GM23338 (cell line): ENCODE data around the gene ICA1L. TPM values are rescaled to one million over a fixed set of nuclear protein-coding genes. Genes with fewer than 3 reads are reported as not detected.

Source experiments
- ATAC-seq: fragments of 200-7000 bp; cut with Tn5 transposase; 3 replicates; pipeline ENCODE4 v1.9.1; 2020
- DNase-seq: peaks from one replicate; pipeline ENCODE4 v3.0.0-alpha.2; 2015; ENCODE audit warnings: low spot score
- H2AFZ ChIP-seq: fragments of 200-600 bp; sonication (generic); 2 replicates; pipeline ENCODE4 v1.8.0; 2016; ENCODE audit warnings: antibody characterized with exemption, mild to moderate bottlenecking, moderate library complexity
- H3F3A ChIP-seq: fragments of 200-600 bp; sonication (generic); replicated peaks from 2 replicates; pipeline ENCODE4 v1.8.0; 2017; ENCODE audit warnings: antibody characterized with exemption, mixed run types, low read depth
- H3K27ac ChIP-seq: fragments of 200-600 bp; sonication (generic); 2 replicates; pipeline ENCODE4 v1.6.1; 2016; ENCODE audit warnings: low read depth
- H3K27me3 ChIP-seq: fragments of 200-600 bp; sonication (generic); 2 replicates; pipeline ENCODE4 v1.8.0; 2016; ENCODE audit warnings: mild to moderate bottlenecking, mixed run types, moderate library complexity; ENCODE audit not compliant: insufficient read depth
- H3K36me3 ChIP-seq: fragments of 200-600 bp; sonication (generic); 2 replicates; pipeline ENCODE4 v1.8.0; 2016; ENCODE audit warnings: mild to moderate bottlenecking; ENCODE audit not compliant: insufficient read depth
- H3K4me1 ChIP-seq: fragments of 200-600 bp; sonication (generic); 2 replicates; pipeline ENCODE4 v1.8.0; 2016; ENCODE audit warnings: mild to moderate bottlenecking, moderate library complexity; ENCODE audit not compliant: insufficient read depth
- H3K4me2 ChIP-seq: fragments of 200-600 bp; sonication (generic); 2 replicates; pipeline ENCODE4 v1.7.1; 2017; ENCODE audit warnings: mixed run types
- H3K4me3 ChIP-seq: fragments of 200-600 bp; sonication (generic); 2 replicates; pipeline ENCODE4 v1.6.1; 2016; ENCODE audit warnings: mixed run types
- H3K79me2 ChIP-seq: fragments of 200-600 bp; sonication (generic); replicated peaks from 2 replicates; pipeline ENCODE4 v1.8.0; 2017; ENCODE audit warnings: mild to moderate bottlenecking; ENCODE audit not compliant: insufficient read depth
- H3K9me2 ChIP-seq: fragments of 200-600 bp; sonication (generic); 2 replicates; pipeline ENCODE4 v1.8.0; 2017; ENCODE audit not compliant: insufficient read depth
- H4K20me1 ChIP-seq: fragments of 200-600 bp; sonication (generic); replicated peaks from 2 replicates; pipeline ENCODE4 v1.8.0; 2017; ENCODE audit warnings: mild to moderate bottlenecking; ENCODE audit not compliant: insufficient read depth
- H3K27ac Mint-ChIP-seq: 2 replicates; pipeline ENCODE4 v1.8.0; 2020; ENCODE audit warnings: inconsistent platforms, mild to moderate bottlenecking, moderate library complexity, mixed read lengths
- H3K27me3 Mint-ChIP-seq: 3 replicates; pipeline ENCODE4 v1.8.0; 2022; ENCODE audit warnings: low read depth, mild to moderate bottlenecking, moderate library complexity, mixed read lengths, inconsistent platforms; ENCODE audit not compliant: insufficient read depth, poor library complexity
- H3K36me3 Mint-ChIP-seq: 3 replicates; pipeline ENCODE4 v1.8.0; 2021; ENCODE audit warnings: low read depth, mild to moderate bottlenecking, inconsistent platforms, moderate library complexity, mixed read lengths
- H3K4me1 Mint-ChIP-seq: 3 replicates; pipeline ENCODE4 v1.8.0; 2020; ENCODE audit warnings: mild to moderate bottlenecking, inconsistent platforms, mixed read lengths
- H3K4me3 Mint-ChIP-seq: 3 replicates; pipeline ENCODE4 v1.8.0; 2021; ENCODE audit warnings: moderate library complexity, mild to moderate bottlenecking, inconsistent platforms, mixed read lengths
- H3K9me3 Mint-ChIP-seq: 3 replicates; pipeline ENCODE4 v1.8.0; 2020; ENCODE audit warnings: moderate library complexity, mild to moderate bottlenecking, inconsistent platforms, mixed read lengths
- CTCF ChIP-seq, 2 experiments: fragments of 200-600 bp in 1 of 2; sonication (generic) in 1 of 2; conservative IDR thresholded peaks; 2 replicates each; pipeline versions ENCODE4 v1.5.1 to v1.6.1; 2016 to 2017; ENCODE audit warnings: antibody characterized with exemption in 2 of 2, low read depth in 2 of 2, mild to moderate bottlenecking in 2 of 2, moderate library complexity in 1 of 2
- ETS1 ChIP-seq: IDR thresholded peaks from 2 replicates; pipeline ENCODE4 v1.6.1; 2016; ENCODE audit warnings: antibody characterized with exemption
- EZH2 ChIP-seq: fragments of 200-600 bp; sonication (generic); IDR thresholded peaks from one replicate; pipeline ENCODE4 v1.8.0; 2017; ENCODE audit warnings: antibody characterized with exemption, mild to moderate bottlenecking, low read depth; ENCODE audit not compliant: unreplicated experiment
- EZH2phosphoT487 ChIP-seq: fragments of 200-600 bp; sonication (generic); IDR thresholded peaks from one replicate; pipeline ENCODE4 v1.8.1; 2018; ENCODE audit warnings: antibody characterized with exemption; ENCODE audit not compliant: unreplicated experiment
- JUNB ChIP-seq: IDR thresholded peaks from one replicate; pipeline ENCODE4 v1.6.1; 2016; ENCODE audit warnings: antibody characterized with exemption; ENCODE audit not compliant: unreplicated experiment
- REST ChIP-seq: IDR thresholded peaks from one replicate; pipeline ENCODE4 v1.6.1; 2018; ENCODE audit warnings: antibody characterized with exemption; ENCODE audit not compliant: unreplicated experiment
- ZNF114 ChIP-seq: fragments of 250-450 bp; sonication (Bioruptor Pico); IDR thresholded peaks from 2 replicates; pipeline ENCODE4 v1.5.0; 2020; ENCODE audit warnings: mild to moderate bottlenecking, moderate library complexity
- ZNF331 ChIP-seq: fragments of 250-450 bp; sonication (Bioruptor Pico); IDR thresholded peaks from 2 replicates; pipeline ENCODE4 v1.5.0; 2020; ENCODE audit warnings: low read depth, mild to moderate bottlenecking, moderate library complexity
- ZNF462 ChIP-seq: fragments of 250-450 bp; sonication (Bioruptor Pico); IDR thresholded peaks from 2 replicates; pipeline ENCODE4 v1.5.0; 2020; ENCODE audit warnings: mild to moderate bottlenecking, moderate library complexity
- polyA plus RNA-seq: library from polyadenylated mRNA; unstranded; fragments of >200 nt; fragmentation: Nextera tagmentation; extraction: Ambion mirVana; gene quantifications from 2 replicates; pipeline ENCODE4 v1.2.1, GENCODE V29; 2016
- total RNA-seq: library from RNA; depleted of rRNA; stranded (reverse); fragments of >200 nt; shearing (Covaris generic); gene quantifications from 2 replicates; pipeline ENCODE4 v1.2.3, GENCODE V29; 2014

Gene ICA1L
- total and polyA plus RNA-seq, 2 experiments from 2014 or later = 1.6 to 7.2 TPM

GRCh38 chr2:202822411-202822810 lies 49.2 kb downstream of the ICA1L start:
- Histone ChIP-seq H3K79me2 (no peaks in the 10 kb centered on the region), H3K4me1 (no peaks in the 10 kb centered on the region), H3F3A (no peaks in the 10 kb centered on the region), H4K20me1 (no peaks in the 10 kb centered on the region), H2AFZ (no peak overlapping the region), H3K27ac (no peak overlapping the region), H3K27me3 (no peaks in the 10 kb centered on the region), H3K9me2 (no peaks in the 10 kb centered on the region), H3K4me3 (no peak overlapping the region), H3K4me2 (no peak overlapping the region), H3K36me3 (no peaks in the 10 kb centered on the region)
- DNase-seq = no peak
- Mint-ChIP-seq H3K27ac (no peak overlapping the region), H3K36me3 (no peaks in the 10 kb centered on the region), H3K4me3 (no peak overlapping the region), H3K4me1 (no peaks in the 10 kb centered on the region; the same call in 2 of the 3 replicates), H3K27me3 (peaks cover 3% of the 10 kb centered on the region), H3K9me3 (no peaks in the 10 kb centered on the region)
- ATAC-seq = no peak
- TF ChIP-seq CTCF (conservative IDR thresholded peaks at IDR 0.05; ENCODE audit: low read depth in 2 of 2) (no peak), JUNB (no peak), EZH2phosphoT487 (no peak), EZH2 (no peak), ZNF114 (CRISPR knock-in tag) (no peak), ETS1 (no peak), ZNF331 (CRISPR knock-in tag) (no peak), REST (no peak), ZNF462 (CRISPR knock-in tag) (no peak)
